Measurements from ENCODE around the gene CMTM4.

The CMTM4 gene

DNA sequence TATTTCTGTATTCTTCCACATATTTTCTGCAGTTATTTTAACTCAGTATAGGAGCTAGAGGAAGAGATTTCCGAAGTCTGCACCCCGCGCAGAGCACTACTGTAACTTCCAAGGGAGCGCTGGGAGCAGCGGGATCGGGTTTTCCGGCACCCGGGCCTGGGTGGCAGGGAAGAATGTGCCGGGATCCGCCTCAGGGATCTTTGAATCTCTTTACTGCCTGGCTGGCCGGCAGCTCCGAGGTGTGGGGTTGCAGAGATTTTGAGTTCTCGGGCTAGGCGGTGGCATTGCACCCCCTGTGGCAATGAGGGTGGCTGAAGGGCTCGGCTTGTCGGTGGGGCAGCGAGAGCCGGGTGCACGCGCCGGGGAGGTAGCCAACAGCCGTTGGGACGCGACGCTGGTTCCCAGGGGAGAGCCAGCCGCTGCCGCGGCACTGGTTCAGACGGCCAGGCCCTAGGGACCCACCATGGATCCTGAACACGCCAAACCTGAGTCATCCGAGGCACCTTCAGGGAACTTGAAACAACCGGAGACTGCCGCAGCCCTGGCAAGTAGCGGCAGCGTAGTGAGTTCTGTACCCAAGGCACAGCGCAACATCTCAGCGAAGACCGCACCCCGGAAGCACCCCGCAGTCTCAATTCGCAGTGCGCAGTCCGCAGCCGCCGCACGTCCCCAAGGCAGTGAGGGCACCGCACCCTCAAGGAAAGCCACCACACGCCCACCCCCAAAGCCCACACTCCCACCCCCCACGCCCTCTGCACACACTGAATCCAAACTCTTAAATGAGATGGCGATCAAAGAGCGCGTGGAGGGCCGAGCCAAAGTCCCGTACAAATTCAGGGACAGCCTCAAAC lies 130.3 kb downstream of the CMTM4 start, which contains the start of gene CMTM1:
Gene CMTM1, plus strand, starts transcription at position 389 of the 851 bp plus-strand sequence. Its CDS starts 75 bp downstream, at position 464.
- DNase-seq (ENCODE audit: low spot score) = no peak
